A673 (cell line): ENCODE measurements around the gene KCNAB2.

Experiments
- CTCF ChIP-seq: fragments of 300-800, 200-600 bp; sonication (generic); conservative IDR thresholded peaks from 2 replicates; pipeline ENCODE4 v1.5.1; 2017; ENCODE audit warnings: low read depth, mild to moderate bottlenecking, antibody characterized with exemption, low read length, moderate library complexity, mixed read lengths
- EZH2 ChIP-seq: fragments of 200-600 bp; sonication (generic); IDR thresholded peaks from 2 replicates; pipeline ENCODE4 v1.6.1; 2017; ENCODE audit warnings: borderline replicate concordance, low read depth, mild to moderate bottlenecking, mixed read lengths, antibody characterized with exemption, low read length; ENCODE audit not compliant: poor library complexity, severe bottlenecking

- no peak for TF ChIP-seq CTCF
- TF ChIP-seq EZH2 = no peak
Observed at GRCh38 chr1:6121651-6122370, 76.1 kb downstream of the KCNAB2 start.
